SIG-M5 (cell line): ENCODE data around the gene SETBP1.

Source experiments
- DNase-seq: peaks from one replicate; lab custom pipeline; 2025; lab: John Stamatoyannopoulos, UW

Gene SETBP1

DNA sequence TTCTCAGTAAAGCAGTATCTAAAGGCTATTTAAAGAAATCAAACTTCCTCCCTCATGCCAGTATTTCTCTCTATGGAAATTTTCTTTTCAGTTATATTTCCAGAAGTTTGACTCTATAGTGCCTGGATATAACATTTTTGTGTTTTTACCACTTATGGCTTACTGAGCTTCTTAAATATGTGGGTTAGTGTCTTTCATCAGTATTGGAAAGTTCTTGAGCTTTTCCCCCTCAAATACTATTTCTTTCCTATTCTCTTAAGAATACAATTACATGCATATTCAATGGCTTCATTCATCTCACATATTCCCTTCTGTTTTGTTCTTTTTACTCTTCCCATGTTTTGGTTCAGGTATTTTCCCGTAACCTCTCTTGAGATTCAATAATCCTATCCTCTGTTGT, 432.0 kb downstream of the SETBP1 start:
- DNase-seq = no peak

DNA sequence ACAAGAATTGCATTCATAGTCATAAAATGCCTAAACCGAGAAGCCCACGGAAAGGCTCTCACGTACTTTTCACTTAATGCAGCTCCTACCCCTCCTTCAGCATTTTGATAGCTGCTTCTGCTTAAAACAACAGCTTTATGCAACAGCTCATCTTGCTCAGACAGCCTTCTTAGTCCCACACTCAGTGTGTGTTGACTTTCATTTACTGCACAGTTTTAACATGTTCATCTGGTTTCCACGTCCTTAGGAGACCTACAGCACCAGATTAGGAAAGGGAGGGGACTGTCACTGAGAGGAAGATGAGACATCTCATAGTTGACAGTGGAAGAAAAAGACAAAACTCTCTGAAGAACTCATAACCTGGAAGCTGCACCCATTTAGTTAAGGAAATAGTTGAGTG, 435.4 kb downstream of the SETBP1 start:
- no peak for DNase-seq
